GM18517 (cell line): ENCODE data around the gene ALS2CL.
"Not testable (repeated sequence)": the region's sequence is repeated elsewhere in the genome, so short reads cannot be mapped to it uniquely, and the experiment has no call there.

Experiments used
- ATAC-seq: cut with Tn5 transposase; IDR thresholded peaks from one replicate; pipeline ENCODE4 v1.9.1; 2021; ENCODE audit warnings: mild to moderate bottlenecking, moderate library complexity; ENCODE audit not compliant: unreplicated experiment

The ALS2CL gene

DNA sequence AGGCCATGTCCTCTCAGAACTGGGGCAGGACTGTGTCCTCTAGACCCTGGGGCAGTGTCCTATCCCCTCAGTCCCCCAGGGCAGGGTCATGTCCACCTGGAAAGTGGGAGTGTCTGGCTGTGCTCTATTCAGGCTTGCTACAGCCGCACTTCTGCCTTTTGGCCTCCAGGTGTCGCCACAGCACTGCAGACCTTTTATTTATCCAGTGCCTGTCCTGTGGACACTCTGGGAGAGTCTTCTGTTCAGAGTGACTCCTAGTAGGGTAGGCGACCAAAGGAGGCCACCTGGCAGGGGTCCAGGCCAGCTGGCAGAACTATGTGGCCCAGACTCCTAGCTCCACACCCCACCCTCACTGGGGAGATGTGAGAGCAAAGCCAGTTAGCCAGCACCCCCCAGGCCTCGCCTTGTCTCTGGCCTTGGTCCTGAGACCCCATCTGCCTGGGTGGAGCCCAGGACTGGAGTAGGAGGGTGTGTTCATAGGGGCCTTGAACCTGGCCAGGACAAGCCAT, 11.6 kb upstream of the ALS2CL start:
- no peak for ATAC-seq

DNA sequence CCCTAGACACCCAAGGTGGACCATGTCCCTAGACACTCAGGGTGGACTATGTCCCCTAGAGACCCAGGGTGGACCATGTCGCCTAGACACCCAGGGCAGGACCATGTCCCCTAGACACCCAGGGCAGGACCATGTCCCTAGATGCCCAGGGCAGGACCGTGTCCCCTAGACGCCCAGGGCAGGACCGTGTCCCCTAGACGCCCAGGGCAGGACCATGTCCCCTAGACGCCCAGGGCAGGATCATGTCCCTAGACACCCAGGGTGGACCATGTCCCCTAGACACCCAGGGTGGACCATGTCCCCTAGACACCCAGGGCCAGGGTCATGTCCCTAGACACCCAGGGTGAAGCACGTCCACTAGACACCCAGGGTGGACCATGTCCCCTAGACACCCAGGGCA, 10.9 kb upstream of the ALS2CL start:
- ATAC-seq, result not testable (repeated sequence)

DNA sequence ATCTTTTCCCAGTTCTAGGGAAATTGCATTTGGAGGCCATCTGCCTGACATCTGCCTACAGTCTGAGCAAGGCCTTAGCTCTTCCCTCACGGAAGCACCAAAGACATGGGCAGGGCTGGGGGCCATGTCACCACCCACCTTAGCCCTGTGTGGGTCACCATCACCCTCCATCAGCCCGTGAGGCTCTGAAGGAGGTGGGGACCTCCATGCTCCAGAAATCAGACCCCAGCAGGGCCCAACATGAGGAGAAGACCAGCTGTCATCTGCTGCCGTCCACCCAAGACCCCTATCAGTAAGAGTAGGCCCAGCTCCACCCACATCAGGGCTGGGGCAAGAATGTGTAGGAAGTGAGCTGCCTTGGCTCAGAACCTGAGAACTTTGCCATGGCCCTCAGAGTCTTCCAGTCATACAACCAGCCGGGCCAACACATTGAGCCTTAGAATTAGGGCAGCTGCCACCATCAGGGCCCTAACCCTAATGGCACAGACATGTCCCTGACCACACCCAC, 9.6 kb upstream of the ALS2CL start:
- ATAC-seq, result no peak

DNA sequence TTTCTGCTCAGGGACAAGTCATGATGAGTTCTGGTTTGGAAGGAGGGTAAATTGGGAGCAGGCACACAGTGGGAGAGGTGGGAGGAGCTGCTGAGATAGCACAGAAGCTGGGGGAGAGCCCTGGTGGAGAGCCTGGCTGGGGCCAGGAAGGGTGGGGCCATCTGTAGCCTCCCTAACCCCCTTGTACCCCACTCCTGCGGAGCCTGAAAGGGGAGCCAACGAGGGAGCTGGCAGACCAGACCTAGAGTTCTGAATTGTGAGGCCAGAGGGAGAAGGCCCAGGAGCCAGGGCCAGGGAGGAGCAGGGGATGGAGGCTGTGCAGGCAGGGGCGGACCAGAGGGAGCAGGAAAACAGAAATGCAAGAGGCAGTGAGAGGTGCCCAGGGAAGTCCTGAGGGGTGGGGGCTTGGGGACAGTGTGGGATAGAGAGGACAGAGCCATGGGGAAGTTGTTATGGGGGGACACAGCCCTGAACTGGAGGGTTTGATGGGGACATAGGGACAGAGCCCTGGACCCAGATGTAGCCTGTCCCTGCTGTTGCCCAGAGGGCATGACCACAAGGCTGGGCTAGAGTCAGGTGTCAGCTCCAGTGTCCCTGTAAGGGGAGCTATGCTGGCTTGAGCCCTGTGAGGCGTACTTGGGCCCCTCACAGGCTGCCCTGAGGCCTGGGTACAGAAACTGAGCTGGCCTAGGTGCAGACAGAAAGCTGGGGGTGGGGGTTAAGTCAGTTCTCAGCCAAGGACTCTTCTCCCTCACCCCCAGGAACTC, 8.9 kb upstream of the ALS2CL start:
- ATAC-seq, result no peak

DNA sequence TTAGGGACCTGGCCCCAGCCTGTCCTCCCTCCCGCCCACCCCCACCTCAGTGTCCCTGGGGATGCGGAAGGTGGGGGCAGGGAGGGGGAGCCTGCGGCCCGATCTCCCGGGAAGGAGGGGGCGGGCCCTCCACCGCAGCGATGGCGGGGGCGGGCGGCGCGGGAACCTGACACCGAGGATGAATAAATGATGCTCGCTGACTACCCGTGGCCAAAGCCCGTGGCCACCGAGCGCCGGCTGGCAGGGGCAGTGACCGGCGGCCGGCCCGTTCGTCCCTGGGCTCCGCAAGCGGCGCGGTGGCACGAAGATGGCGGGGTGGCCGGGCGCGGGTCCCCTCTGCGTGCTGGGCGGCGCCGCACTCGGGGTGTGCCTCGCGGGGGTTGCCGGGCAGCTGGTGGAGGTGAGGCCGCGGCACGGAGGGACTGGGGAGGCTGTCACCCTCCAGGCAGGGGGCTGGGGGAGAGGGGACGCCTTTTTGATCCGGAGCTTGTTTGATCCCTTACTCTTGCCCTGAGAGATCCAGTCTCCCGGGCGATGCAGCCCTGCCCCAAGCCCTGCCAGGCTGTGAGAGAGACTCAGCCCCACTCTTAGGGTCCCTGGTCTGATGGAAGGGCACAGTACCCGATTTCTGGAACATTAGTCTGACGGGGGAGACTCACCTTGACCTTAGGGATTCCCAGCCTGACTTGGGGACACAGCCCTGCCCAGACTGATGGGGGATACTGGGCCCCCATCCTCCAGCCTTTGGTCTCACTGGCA, 7.9 kb upstream of the ALS2CL start, which contains the start of gene TMIE:
Gene TMIE, plus strand, starts transcription at position 212 of the 759 bp plus-strand sequence. Its CDS starts 96 bp downstream, at position 308.
- no peak for ATAC-seq

DNA sequence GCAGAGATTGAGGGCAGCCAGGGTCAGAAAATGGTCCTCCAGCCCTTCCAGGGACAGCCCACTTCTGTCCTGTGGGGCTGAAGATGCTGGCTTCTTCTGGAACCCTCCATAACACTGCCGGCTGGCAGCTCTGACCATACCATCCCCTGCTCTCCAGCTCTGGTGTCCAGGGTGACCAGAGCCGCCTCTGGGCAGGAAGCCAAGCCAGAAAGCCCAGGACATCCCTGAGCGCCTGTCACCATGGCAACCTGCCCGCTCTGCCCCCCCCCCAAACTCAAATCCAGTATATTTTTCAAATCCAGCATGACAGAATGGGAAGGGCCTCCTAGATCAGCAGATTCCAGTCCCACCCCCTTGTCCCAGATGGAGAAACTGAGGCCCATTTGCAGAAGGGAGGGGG, 7.3 kb upstream of the ALS2CL start:
- no peak for ATAC-seq

DNA sequence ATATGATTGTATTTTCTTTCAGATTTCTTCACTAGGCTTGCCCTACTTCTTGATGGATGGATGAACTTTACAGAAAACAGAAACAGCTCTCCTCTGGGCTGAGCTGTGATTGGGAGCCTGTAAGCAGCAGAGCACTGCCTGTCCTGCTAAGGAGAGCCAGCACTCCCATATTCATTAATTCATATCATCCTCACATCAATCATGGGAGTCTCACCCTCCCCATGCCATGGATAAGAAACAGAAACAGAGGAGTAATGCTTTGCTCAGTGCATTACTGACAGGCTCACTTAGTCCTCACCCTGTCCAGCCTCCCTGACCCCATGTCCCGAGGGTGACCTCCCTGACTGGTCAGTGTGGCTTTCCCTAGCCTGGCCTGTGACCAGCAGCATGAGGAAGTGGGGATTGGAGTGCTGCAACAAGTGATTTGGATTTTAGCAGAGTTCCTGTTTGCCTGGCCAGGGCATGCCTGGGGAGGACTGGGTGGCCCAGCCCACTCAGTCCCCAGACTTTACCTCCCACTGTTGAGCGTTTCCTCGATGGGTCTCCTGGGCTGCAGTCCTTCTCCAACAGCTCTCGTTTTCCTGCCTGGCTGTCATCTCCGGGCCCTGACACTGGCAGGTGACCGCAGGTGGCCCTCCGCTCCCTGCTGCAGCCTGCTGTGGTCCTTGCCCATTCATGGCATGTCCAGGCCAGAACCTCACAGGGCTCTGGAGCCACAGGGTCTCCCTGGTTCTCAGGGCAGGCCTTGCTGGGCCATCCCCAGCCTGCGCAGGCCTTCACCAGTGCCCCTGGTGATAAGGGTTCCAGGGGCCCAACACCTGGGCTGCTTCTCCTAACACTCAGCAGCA, 6.4 kb upstream of the ALS2CL start:
- ATAC-seq, result no peak

DNA sequence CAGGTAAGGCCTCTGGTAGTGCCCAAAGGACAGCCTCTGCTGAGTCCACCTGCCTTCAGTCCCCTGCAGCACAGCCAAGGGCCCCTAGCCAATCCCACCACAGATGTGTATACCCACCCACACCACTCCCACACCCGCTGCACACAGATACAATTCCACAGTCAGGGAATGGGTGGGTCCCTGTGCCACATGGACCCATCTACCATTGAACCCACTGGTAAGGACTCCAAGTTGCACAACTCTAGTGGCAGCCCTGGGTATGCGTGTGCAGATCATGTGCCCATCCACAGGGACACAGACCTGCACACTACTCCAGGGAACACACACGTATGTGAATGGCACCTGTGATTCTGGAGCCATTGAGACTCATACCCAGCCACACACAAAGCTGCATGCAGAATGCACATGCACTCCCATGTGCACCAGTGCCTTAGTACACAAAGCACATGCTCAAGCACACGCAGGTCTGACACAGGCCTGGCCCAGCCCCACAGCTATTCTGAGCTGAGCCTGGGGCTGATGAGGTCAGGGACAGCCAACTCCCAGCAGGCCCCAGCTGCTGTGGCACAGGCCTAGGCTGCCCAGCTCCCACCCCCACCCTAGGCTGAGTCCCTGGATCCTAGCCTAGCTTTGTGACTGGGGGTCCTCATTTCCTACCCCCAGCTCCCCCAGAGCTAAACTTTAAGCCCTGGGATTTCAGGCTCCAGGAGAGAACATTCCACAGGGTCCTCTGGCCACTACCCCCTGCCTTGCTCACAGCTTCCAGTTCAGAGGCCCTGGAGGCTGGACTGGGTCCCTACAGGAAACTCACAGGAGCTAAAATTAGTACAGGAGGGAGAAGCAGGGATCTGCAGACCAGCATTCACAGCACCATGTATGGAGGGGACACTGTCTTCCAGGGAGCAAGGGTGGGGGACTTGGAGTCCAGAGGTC, 2.7 kb upstream of the ALS2CL start:
- ATAC-seq, result no peak

DNA sequence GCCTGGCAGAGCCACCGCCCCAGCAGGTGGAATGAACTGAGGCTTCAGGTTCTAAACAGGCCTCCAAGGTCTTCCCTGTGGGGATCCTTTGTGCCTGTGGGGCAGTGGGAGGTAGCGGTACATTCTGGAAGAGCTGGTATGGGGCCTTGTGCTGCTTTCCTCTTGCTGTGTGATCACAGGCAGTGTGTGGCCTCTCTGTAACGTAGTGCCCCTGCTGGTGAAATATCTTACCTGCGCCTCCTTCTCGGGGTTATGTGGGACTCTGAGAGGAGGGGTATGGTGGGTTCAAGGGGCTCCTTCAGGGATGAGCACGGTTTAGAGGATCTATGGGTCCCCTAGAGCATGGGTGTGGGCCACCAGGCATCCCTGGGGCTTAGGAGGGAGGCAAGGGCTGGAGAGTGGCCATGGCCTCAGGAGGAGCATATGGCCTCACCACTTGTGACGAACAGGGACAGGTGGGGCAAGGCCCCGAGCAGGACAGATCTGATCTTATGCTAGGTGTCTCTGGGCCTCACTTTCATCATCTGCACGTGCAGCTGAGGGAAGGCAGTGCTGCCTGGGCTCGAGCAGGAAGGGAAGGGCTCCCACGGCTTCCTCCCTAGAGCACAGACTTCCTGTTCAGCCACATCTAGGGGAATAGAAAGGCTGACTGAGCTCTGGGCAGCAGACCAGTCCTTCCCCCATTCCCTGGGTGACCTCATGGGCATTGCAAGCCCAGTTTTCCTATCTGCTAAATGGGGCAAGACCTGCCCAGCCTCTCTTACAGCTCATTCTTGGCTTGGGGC, 1.9 kb upstream of the ALS2CL start:
- no peak for ATAC-seq

DNA sequence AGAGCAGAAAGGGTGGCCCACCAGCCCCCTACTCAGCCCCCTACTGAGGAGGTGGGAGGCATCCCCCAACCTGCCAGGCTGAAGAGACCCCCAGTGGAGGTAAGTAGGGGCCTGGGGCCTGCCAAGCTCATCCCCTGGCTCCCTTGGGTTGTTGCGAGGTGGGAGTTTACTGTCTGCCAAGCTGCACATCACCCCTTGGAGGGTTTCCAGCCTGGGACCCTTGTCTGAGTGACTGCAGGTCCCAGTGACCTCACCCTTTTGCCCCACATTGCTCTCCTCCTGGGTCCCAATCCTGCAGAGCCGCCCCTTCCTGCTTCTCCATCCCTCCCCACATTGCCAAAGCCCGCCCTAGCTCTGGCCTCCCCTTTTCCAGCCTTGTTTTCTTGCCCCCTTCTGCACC, 1.0 kb upstream of the ALS2CL start:
- no peak for ATAC-seq

DNA sequence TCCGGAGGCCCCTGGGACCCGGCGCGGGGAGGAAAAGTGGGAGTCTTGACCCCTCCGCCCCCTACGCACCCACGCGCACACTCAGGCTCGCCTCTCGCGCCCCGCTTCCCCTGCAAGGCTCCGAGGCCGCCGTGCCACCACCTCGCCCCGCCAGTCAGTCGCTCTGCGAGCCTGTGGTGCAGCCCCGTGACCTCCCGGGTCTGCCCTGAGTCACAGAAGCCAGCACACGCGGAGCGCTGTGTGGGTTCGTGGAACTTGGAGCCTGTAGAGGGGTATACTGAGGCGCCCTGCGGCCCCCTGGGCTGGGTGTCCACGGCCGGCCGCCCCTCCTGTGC, 380 bp upstream of the ALS2CL start:
- ATAC-seq, result no peak

DNA sequence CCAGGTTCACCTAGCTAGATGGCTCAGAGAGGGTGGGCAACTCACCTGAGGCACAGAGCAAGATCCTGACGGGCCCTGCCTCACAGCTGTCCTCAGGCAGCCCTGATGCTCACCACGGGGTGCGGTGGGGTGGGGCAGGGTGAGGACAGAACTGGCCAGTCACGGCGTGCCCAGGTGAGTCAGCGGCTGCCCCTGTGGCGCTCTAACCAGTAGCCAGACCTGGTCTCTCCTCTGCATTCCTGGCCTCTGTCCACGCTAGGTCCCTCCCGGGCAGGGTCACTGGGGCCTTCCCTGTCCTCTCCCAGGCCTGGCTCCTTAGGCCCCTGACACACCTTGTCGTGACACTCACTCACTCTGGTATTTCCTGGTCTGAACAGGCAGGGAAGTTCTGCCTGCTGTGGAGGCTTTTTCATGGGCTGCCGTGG, 901 bp downstream of the ALS2CL start:
- no peak for ATAC-seq

DNA sequence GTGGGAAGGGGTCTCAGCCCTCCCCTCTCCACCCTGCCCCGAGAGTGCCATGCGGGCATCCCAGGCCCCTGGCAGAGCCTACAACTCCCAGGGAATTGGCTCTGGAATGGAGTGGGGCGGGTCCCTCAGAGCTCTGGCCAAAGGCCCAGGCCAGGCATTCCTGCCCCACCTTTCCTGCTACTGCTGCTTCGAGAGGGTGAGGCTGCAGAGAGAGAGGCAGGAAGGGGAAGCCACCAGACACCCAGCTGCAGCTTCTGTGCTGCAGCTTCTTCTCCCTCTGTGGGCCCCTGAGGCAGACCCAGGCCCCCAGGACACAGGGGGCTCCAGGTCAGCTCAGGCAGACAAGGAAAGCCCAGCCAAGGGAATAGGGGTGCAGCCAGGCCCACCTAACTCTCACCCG, 2.7 kb downstream of the ALS2CL start:
- ATAC-seq, result no peak

DNA sequence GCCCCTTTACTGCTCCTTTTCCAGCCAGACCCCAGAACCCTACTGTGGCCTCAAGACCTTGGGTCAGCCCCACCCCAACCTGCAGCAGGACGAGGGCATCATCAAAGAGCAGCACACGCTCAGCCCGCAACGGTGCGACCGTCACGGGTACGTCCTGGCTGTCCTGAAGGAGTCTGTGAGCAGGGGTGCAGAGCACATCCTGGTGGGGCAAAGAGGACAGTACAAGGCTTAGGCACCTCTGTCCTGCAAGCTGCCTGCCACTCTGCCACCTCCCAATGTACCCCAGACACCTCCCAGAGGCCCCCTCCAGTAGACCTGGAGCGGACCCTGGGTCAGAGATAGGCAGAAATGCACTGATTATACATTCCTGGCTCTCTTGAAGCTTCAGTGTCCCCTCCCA, 8.0 kb downstream of the ALS2CL start:
- no peak for ATAC-seq

DNA sequence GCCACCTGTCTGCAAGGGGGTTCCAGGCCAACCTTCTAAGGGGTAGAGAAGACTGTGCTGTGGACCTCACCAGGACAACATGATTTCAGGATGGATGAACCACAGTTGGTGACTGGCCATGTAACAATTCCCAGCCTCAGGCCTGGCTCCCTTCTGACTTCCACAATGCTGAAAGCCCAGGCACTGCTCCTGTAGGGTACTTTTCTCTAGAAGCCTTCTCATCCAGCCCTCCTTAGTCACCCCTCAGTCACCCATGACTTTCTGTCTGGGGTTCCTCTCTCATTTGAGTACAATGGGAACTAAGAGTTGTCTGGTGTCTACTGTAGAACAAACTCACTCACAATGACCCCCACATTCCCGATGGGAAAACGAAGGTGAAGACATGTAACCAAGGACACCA, 8.6 kb downstream of the ALS2CL start:
- no peak for ATAC-seq

DNA sequence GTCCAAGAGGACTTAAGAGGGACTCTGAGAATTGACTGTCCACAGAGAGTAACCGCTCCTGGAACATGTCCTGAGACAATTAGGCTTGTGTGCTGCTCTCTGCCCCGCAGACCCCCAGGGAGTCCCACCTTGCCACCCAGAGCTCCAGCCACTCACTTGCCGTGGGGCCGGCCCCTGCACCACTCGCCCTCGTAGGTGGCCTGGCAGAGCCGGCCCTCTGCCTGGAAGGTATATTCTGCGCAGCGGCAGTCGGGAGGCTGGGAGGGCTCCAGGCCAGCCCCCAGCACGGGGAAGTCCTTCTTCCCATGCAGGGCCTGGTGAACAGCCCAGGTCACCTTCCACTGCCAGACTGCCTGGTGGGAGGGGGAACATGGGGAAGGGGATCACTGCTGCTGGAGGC, 10.5 kb downstream of the ALS2CL start:
- no peak for ATAC-seq

DNA sequence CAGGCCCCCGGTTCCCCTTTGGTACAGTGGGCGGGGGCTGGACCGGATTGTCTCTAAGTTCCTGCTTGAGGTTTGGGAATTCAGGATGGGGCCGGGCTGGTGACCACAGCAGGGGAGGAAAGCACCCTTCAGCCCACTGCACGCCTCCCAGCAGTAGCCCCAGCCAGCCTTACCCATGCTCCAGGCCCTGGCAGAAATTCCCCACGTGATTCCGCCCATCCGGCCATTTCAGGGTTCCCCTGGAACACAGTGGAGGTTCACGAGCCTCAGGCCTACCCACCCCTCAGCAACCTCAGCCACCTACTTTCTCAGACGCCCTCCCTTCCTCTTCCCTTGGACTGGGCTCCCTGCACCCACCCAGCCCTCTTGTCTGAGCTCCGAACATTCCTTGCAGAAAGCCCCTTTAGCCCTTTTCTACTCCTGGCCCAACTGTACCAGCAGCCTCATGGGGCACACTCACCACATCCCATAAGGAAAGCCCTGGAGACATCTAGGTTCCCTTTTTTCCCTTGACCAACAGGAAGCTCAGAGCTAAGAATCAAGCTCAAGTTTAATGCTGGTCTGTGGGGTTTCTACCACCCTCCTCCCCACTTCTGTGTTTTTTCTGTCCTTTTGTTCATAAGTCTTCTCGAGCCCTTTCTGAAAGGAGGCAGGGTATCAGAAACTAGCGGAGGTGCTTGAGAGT, 11.5 kb downstream of the ALS2CL start:
- ATAC-seq, result no peak

DNA sequence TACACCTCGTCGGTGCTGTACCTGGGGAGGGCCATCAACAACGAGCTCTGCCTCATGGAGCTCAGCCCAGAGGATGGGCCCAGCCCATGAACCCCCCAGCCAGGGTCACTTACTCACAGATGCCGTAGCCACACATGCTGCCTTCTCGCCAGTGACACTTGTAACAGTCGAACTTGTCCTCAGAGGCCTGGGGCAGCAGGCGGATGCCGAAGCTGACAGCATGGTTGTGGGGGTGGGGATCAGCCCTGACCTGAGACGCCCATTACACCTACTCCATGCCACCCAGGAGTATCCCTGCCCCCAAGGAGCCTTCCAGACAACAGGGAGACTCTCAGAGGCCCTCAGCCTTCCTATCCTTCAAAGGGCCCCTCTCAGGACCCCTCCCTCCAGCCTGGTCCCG, 12.1 kb downstream of the ALS2CL start:
- ATAC-seq, result no peak
